ENCODE data around the gene NUP93. TPM values are rescaled to one million over a fixed set of nuclear protein-coding genes. Genes with fewer than 3 reads are reported as not detected.

The NUP93 gene
- total RNA-seq, 4 donors from 2014 or later: 21.6 to 55.5 (median 37.7) TPM

DNA sequence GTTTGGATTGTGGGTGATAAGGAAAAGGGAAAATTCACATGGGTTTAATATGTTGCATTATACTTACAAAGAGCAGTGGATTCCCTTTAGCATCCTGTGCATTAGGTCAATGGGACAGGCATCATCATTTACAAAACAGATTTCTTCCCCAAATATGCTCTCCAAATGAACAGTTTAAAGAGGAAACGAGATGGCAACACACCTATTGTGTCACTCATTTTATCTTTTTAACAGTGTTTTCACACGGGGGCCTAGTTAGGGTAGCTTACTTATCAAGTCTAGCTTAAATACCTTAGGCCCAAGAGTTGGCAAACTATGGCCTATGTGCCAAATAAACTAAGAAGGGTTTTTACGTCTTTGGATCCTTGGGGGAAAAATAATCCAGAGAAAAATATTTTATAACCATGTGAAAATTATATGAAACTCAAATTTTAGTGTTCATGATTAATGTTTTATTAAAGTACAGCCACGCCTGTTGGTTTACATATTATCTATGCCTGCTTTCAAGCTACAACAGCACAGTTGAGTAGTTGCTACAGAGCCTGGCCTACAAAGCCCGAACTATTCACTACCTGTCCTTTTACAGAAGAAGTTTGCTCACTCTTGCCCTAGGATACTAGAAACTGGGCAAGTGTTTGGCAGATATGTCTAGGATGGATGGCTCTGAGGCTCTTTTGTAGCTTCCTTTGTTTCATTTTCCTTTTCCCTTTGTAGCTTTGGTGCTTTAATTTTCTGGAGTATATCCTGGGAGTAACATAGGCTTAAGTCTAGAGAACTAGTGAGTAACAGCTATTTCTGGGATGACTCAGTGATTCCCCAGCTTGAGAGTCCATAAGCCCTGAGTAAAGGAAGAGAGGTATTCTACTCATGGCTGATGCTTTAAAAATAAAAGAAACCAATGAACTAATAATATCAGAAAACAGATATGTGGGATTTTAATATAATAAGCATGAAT is 12.4 kb downstream of the NUP93 start:
- no peak for ATAC-seq (ENCODE audit: low FRiP score)
- DNase-seq (ENCODE audit: low spot score): no peak
- TF ChIP-seq, protein P1, sequence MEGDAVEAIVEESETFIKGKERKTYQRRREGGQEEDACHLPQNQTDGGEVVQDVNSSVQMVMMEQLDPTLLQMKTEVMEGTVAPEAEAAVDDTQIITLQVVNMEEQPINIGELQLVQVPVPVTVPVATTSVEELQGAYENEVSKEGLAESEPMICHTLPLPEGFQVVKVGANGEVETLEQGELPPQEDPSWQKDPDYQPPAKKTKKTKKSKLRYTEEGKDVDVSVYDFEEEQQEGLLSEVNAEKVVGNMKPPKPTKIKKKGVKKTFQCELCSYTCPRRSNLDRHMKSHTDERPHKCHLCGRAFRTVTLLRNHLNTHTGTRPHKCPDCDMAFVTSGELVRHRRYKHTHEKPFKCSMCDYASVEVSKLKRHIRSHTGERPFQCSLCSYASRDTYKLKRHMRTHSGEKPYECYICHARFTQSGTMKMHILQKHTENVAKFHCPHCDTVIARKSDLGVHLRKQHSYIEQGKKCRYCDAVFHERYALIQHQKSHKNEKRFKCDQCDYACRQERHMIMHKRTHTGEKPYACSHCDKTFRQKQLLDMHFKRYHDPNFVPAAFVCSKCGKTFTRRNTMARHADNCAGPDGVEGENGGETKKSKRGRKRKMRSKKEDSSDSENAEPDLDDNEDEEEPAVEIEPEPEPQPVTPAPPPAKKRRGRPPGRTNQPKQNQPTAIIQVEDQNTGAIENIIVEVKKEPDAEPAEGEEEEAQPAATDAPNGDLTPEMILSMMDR (IDR thresholded peaks at IDR 0.05): no peak

- TF ChIP-seq, protein P1 (IDR thresholded peaks at IDR 0.05): no peak
- ATAC-seq (ENCODE audit: low FRiP score) (peak; percentile 44), DNase-seq (ENCODE audit: low spot score) (no peak)
These were observed 13.9 kb downstream of the NUP93 start for GRCh38 chr16:56743840-56744239.

DNA sequence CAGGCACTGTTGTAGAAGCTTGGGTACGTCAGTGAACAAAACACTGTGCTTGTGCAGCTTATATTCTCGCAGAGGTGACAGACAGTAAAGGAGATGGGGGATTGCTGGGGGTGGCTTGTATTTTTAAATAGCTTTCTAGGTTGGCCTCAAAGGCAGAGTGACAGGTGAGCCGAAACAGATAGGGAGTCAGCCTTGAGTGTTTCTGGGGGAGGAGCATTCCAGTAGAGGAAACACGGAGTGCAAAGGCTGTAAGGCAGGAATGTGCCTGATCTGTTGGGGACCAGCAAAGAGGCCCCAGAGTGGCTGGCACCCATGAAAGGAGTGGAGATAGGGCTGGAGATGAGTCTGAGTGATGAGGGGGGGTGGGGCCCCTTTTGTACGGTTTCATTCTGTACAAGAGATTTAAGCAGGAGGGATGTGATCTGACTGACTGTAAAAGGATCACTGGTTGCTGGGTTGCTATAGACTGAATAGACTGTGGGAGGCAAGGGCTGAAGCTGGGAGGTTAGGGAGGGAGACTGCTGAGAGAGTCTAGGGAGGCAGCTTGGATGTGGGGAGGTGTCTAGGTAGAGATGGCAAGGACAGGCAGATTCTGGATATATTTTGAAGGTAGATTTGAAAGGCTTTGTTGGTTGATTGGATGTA is 15.2 kb downstream of the NUP93 start:
- DNase-seq (ENCODE audit: low spot score) (no peak), ATAC-seq (ENCODE audit: low FRiP score) (peak; percentile 19)
- TF ChIP-seq, protein P1 (IDR thresholded peaks at IDR 0.05): no peak

DNA sequence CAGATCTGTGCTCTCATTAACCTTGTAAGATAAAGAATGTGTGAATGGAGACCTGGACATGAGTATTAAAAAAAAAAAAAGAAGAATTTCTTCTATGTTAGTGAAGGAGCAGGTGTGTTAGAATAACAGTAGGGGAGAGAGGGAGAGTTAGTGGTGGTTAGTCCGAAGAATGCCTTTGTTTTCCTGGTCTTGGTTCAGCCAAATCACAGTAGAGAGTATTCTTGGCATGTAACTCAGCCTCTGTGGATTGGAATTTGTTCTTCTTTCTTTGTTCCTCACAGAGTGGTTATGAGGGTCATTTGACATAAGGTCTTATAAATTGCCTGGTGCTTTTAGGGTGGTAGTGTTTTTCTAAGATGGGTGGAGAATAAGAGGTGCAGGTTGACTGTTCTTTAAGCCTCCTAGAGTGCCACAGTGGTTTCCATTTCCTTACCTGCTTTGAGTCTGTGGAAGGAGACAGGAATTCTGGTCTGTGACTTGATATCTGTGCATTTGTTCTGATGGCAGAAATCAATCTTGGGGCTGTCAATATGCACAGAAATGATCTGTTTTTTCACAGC is 17.6 kb downstream of the NUP93 start:
- DNase-seq (ENCODE audit: low spot score): no peak

GRCh38 chr16:56748191-56748590 is 18.3 kb downstream of the NUP93 start:
- ATAC-seq (ENCODE audit: low FRiP score): no peak
- TF ChIP-seq, protein P1 (IDR thresholded peaks at IDR 0.05): no peak
- DNase-seq (ENCODE audit: low spot score): no peak

More for the DNA sequence above, 17.6 kb downstream of the NUP93 start:
- no peak for ATAC-seq (ENCODE audit: low FRiP score)
- TF ChIP-seq, protein P1 (IDR thresholded peaks at IDR 0.05): no peak

GRCh38 chr16:56748826-56749225 is 18.9 kb downstream of the NUP93 start:
- DNase-seq (ENCODE audit: low spot score) (no peak), ATAC-seq (ENCODE audit: low FRiP score) (no peak)
- TF ChIP-seq, protein P1 (IDR thresholded peaks at IDR 0.05): no peak
